ENCODE data around the gene CLDN20.
"Not testable (repeated sequence)": the region's sequence is repeated elsewhere in the genome, so short reads cannot be mapped to it uniquely, and the experiment has no call there.

DNA sequence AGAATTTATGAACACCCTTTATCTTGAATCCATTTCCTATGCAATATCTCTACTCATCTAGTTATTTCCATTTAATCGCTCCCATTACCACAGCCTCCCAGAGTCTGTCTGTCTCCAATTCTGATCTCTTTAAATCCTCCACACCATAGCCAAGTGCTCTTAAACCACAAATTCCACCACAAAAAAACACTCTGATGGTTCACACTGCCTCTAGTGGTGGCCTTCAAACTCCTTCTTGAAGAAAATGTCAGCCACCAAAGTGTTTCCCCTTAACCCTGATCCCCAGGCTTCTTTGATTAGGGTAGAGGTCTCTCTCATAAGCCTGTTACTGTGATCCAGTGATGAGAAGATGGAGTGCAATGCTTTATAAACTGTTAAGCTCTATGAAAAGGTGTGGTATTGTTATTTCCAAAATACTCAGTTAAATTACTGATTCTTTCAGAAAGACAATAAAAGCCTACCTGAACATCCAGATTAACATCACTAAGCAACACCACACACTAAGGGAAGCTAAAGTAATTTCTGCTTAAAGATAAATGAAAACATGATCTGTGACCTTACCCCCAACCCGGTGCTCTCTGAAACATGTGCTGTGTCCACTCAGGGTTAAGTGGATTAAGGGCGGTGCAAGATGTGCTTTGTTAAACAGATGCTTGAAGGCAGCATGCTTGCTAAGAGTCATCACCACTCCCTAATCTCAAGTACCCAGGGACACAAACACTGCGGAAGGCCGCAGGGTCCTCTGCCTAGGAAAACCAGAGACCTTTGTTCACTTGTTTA lies 4.5 kb downstream of the CLDN20 start:
- TF ChIP-seq EP300 (IDR thresholded peaks at IDR 0.05) = not testable (repeated sequence)
- TF ChIP-seq, protein P1, sequence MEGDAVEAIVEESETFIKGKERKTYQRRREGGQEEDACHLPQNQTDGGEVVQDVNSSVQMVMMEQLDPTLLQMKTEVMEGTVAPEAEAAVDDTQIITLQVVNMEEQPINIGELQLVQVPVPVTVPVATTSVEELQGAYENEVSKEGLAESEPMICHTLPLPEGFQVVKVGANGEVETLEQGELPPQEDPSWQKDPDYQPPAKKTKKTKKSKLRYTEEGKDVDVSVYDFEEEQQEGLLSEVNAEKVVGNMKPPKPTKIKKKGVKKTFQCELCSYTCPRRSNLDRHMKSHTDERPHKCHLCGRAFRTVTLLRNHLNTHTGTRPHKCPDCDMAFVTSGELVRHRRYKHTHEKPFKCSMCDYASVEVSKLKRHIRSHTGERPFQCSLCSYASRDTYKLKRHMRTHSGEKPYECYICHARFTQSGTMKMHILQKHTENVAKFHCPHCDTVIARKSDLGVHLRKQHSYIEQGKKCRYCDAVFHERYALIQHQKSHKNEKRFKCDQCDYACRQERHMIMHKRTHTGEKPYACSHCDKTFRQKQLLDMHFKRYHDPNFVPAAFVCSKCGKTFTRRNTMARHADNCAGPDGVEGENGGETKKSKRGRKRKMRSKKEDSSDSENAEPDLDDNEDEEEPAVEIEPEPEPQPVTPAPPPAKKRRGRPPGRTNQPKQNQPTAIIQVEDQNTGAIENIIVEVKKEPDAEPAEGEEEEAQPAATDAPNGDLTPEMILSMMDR (IDR thresholded peaks at IDR 0.05) = peak in 3 of 6 experiments; percentile 16

Data from upper lobe of left lung (tissue), 4 donors.